HG02571 (cell line): ENCODE data around the gene RRAS2.
"Not testable (repeated sequence)": the region's sequence is repeated elsewhere in the genome, so short reads cannot be mapped to it uniquely, and the experiment has no call there.

Experiments used
- ATAC-seq: cut with Tn5 transposase; IDR thresholded peaks from one replicate; pipeline ENCODE4 v1.9.1; 2021; ENCODE audit warnings: mild to moderate bottlenecking, moderate library complexity; ENCODE audit not compliant: unreplicated experiment

Gene RRAS2

DNA sequence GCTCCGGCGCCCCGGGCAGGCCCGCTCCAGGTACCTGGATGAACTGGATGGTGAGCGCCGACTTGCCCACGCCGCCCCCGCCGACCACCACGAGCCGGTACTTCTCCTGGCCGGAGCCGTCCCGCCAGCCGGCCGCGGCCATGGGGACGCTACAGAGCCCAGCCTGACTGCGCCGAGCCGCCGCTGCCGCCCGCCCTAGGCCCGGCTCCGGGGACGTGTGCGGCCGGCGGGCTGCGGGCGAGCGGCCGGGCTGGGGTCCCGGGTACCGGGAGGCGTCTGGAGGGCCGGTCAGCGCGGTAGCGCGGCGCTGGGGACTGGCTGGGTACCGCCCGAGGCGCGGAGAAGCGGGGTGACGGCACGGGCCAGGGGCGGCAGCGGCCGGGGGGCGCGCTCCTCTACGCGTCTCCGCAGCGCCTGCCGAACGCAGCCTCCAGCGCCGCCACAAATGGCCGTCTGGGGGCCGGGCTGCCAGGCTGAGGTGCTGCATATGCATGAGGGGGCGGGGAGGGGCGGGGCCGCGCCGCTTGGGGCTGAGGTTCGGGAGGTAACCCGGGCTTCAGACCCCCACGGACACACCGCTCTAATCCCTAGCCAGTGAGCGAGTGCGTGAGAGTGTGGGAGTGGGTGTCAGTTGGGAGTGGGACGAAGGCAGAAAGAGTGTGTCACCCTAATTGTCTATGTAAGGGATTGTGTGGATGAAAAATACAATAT lies at the start of gene RRAS2:
Gene RRAS2, minus strand, starts transcription at position 455 of the 711 bp plus-strand sequence. Its CDS starts 313 bp downstream, at position 142.
- ATAC-seq, result peak; percentile 89

DNA sequence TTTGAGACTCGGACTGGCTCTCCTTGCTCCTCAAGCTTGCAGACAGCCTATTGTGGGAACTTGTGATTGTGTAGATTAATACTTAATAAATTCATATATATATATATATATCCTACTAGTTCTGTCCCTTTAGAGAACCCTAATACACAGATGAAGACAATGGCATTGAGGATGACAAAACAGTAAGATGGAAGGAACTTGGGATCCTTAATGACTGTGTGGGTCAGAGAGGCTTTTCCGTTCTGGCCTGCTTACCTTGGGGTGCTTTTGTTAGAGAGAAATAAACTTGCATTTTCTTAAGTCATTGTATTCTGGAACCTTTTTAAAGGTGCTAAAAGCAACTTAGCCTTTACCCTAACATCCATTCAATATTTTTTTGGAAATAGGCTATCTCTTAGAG lies 49.6 kb upstream of the RRAS2 start:
- no peak for ATAC-seq

DNA sequence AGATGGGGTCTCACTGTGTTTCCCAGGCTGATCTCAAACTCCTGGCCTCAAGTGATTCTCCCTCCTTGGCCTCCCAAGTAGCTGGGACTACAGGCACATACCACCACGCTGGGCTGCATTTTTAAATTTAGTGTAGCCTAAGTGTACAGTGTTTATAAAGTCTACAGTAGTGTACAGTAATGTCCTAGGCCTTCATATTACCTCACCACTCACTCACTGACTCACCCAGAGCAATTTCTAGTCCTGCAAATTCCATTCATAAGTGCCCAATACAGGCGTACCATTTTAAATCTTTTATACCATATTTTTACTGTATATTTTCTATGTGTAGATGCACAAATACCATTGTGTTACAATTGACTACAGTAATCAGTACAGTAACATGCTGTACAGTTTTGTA lies 47.1 kb upstream of the RRAS2 start:
- ATAC-seq, result not testable (repeated sequence)

DNA sequence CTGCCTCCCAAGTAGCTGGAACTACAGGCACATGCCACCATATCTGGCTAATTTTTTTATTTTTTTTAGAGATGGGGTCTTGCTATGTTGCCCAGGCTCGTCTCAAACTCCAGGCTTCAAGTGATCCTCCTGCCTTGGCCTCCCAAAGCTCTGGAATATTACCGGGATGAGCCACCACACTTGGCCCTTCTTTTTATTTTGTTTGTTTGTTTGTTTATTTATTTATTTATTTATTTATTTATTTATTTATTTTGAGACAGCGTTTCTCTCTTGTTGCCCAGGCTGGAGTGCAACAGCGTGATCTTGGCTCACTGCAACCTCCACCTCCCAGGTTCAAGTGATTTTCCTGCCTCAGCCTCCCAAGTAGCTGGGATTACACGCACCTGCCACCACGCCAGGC lies 44.5 kb upstream of the RRAS2 start:
- ATAC-seq, result not testable (repeated sequence)

DNA sequence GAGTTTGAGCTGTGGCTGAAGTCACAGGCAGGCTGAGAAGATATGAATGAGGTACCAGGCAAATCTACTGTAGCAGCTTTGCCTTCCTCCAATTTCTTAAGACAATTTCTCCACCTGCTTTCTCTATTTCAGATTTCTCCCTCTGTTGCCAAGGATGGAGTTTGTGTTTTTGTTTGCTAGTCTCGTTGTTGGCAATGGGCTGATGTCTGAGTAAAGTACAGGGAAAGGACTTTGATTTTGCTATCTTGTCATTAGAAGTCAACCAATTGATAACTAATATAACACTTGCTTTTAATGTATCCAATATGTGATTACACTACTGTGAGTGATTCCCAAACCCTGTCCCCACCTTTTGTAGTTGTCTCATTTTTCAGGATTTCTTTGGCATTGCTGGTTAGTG lies 40.1 kb upstream of the RRAS2 start:
- no peak for ATAC-seq

DNA sequence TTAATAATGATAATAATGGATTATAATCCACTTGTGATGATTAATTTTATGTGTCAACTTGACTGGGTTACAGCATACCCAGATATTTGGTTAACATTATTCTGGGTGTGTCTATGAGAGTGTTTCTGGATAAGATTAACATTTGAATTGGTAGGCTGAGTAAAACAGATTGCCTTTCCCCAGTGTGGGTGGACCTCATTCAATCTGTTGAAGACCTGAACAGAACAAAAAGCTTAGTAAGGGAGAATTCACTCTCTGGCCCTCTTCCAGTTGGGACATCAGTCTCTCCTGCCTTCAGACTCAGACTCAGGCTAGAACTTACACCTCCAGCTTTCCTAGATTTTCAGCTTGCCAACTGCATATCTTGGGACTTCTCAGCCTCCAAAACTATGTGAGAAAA lies 37.3 kb upstream of the RRAS2 start:
- ATAC-seq, result no peak

DNA sequence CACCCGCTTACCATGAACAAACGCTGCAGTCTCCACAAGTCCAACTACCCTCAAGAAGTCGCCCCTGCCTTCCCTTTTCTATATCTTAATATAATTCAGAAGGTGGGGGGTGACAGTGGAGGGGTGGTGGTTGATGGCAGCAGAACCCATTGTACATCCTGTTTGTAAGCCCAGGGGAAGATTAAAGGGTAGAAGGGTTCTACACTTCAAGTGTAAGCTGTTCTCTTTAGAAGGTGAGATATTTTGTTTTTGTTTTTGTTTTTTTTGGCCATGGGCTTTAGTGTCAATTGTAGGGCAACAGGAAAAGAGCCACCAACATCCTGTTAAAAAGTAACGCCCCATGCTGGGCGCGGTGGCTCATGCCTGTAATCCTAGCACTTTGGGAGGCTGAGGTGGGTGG lies 34.9 kb upstream of the RRAS2 start:
- no peak for ATAC-seq

DNA sequence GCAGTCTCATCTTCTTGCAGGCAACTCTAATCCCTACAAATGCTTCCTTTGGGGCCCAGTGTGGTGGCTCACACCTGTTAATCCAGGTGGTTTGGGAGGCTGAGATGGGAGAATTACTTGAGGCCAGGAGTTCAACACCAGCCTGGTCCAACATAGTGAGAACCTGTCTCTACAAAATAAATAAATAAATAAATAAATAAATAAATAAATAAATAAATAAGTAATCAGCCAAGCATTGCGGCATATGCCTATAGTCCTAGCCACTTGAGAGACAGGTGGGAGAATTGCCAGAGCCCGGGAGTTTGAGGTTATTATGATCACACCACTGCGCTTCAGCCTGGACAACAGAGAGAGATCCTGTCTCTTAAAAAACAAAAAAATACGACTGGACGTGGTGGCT lies 34.1 kb upstream of the RRAS2 start:
- no peak for ATAC-seq

DNA sequence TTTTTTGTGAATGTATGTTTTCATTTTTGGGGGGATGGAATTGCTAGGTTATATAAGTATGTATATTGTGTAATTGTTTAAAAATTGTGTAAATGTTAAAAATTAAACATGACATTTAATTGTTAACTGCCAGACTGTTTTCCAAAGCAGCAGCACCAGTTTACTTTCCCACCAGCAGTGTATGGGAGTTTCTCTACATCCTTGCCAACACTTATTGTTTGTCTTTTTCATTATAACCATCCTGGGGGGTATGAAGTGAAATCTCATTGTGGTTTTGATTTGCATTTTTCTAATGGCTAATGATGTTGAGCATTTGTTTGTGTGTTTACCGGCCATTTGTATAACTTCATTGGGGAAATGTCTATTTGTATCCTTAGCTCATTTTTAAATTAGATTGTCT lies 31.7 kb upstream of the RRAS2 start:
- no peak for ATAC-seq

DNA sequence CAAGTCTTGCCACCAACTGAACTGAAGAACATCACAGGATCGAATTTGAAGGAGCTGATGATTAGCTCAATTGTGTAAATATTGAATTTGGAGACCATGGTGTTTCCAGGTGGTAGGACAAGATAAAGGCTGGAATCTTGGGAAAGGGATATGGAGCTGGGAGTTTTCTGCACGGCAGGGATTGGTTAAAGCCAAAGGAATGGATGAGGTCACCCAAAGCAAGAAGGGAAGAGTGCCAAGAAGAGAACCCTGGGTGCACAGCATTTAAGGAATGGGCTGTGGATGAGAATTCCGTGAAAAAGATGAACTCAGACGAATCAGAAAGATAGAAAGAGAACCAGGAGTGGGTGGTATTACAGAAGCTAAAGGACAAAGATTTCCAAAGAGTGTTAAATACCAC lies 29.4 kb upstream of the RRAS2 start:
- no peak for ATAC-seq

DNA sequence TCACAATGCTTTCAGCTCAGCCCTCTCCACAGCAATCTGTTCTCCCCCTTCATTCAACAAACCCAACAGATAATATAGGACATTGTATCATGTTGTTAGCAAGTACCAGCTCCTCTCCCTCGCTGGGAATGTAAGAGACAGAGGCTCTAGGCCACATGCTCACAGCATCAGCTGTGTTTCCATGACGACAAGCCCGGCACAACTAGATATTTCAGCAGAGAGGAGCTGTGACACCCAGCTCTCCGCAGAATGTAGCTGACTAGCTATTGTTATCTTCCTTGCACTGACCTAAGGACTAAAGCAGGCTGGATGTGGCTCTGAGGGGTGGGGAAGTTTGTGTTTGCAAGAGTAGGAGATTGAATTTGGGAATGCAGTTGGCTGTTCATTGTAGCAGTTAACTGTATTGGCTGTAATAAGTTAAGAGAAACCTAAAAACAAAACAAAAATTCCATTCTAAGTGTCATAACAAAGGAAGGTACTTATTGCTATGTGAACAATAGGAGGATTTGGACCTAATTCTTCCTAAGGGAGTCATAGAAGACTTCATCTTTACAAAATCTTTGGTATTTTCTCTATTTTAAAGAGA lies 28.0 kb upstream of the RRAS2 start:
- no peak for ATAC-seq

DNA sequence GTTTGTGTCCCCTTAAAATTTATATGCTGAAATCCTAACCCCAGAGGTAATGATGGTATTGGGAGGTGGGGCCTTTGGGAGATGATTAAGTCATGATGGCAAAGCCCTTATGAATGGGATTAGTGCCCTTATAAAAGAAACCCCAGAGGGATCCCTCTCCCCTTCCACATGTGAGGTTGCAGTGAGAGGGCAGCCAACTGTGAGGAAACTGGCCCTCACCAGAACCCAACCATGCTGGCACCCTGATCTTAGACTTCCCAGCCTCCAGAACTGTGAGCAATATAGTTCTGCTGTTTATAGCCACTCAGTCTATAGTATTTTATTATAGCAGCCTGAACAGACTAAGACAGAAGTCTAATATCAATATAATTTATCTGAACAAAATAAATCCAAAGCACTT lies 27.1 kb upstream of the RRAS2 start:
- no peak for ATAC-seq

DNA sequence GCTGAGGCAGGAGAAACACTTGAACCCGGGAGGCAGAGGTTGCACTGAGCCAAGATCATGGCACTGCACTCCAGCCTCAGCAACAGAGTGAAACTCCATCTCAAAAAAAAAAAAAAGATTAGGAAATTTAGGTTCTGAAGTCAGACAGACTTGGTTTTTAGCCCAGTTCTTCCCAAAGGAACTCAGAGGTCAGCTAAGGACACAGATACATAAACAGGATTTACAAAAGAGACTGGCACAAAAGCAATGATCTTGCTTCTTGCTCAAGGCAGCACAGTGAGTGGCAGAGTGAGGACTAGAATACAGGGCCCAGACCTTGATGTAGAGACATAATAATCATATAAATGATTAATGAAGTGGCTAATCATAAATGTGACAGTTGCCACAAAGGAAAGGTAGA lies 25.4 kb upstream of the RRAS2 start:
- no peak for ATAC-seq

DNA sequence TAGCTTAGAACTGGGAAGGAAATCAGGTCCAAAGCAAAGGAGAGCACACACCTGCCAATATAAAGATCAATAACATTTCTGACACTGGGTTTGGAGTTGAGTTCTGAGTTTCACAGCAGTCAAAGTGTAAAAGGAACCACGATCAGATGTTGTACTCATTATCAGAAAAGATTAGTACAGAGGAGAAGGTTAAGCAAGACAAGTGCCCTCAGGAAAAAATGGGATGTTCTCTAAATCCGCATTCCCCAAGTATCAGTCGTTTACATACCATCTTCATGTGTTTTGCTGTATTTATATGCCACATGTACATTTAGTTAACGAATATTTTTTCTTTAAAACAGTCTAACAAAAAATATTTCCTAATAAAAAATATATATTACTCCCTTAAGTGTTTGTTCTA lies 23.0 kb upstream of the RRAS2 start:
- ATAC-seq, result no peak

DNA sequence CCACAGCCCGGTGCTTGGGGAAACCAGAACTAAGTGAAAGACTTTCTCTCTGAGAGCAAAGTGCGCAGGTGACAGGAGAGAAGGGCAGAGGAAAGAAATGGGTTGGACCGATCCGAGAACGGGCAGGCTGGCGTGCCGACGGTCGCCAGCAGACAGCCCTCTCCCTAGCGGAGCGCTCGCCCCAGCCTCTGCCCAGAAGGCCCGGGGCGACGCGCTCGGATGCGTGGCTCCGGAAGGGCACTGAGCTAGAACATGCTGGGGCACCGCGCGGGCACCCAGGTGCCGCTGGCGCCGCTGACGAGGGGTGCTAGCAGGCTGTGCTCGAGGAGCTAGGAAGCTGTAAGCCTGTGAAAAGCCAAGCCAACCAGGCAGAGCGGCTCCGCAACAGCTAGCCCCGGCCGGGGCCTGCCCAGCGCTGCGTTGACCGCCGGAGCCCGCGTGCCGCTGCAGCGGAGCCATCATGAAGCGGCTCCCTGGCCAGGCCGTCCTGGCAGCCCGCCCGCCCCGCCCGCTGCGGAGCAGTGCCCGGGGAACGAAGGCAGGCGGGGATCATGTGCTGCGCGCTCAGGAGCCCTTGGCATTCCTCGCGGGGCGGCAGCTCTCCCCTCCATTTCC lies 22.1 kb upstream of the RRAS2 start:
- ATAC-seq, result peak; percentile 68

DNA sequence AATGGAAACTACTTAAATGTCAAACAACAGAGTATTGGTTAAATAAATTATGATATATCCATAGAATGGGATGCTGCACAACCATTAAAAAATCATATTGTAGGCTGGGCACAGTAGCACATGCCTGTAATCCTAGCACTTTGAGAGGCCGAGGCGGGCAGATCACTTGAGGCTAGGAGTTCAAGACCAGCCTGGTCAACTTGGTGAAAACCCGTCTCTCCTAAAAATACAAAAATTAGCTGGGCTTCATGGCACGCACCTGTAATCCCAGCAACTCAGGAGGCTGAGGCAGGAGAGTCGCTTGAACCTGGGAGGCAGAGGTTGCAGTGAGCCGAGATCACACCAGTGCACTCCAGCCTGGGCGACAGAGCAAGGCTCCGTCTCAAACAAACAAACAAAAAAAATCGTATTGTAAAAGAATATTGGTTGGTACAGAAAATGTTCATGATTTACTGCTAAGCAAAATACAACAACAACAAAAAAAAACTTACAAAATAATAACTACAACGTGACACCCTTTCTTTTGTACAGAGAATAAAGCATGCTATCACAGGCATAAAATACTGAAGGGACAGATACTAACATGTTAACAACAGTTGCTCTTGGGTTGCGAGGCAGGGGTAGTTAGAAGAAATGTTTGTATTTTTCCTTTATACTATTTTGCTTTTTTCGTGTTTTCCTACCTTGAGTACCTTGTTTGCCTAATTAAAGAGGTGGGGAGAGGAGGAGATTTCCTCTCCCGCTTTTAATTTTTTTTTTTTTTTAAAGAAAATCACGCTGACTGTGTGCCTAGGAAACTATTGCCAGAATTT lies 21.3 kb upstream of the RRAS2 start:
- no peak for ATAC-seq

DNA sequence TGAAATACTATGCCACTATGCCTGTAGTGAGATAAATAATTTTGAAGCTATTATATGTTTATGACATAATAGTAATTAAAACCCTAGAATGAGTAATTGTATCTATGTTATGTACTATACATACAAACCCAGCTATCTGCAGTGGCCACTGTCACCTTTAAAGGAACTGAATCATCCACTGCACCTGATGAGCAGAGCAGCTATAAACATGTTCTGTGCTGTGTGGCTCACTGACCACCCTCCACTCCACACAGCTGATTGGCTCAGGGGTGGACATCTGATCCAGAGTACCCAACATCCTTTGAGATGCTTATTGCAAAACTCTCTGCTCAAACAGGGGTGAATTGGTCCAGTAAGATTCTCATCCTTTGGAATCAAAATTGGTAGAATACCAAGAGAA lies 19.2 kb upstream of the RRAS2 start:
- ATAC-seq, result no peak

DNA sequence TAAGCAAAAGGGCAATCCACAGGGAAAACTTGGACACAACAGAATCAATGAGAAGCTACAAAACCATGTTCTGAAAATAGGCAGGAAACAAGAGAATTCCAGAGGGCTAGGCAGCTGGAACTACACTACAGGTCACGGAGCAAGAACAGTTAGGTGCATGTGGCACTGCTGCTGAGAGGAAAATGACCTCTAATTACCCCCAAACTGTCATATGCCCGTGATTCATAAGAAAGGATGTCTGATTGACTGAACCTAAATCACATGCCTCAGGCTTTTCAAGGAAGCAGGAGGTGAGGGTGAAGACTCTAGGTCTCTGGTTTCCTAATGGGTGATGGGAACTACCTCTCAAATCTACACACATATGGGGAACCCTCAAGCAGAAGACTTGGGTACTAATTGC lies 17.9 kb upstream of the RRAS2 start:
- no peak for ATAC-seq

DNA sequence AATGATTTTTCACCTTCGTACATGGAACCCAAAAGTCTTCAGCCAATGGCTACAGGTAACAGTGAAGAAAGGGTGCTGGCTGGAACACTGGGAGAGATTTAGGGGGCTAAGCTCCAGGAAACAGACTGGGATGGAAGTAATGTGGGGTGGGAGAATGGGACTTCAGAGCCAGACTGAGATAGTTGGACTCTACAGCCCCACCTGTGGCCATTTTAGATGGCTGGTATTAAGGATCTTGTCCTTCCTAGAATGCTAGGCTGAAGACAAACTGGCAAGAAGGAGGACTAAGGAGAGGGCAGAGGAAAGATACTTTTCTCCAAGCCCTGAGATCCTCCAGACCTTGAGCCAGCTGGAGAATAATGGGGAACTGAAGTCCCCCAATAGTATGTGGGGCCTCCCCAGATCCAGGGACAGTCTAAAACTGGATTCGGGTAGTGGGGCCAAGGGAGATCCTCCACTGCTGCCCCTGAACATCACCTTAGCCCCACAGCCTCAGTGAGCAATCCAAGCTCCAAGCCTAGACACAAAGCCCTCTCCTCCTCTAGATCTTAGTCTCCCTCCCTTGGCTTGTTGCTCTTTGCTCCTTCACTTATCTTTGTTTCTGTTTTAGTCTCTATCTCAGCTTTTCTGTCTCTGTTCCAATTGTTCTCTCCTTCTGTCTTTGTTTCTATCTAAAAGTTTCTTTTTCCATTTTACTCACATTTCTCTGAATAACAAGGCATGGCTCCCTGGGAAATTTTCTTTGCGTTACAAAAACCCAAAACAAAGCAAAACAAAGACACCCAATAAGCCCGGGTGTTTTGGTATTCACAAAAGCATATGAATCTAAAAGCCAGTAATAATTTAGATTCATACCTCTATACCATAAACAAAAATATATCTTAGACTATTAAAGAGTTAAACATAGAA lies 16.2 kb upstream of the RRAS2 start:
- ATAC-seq, result no peak

DNA sequence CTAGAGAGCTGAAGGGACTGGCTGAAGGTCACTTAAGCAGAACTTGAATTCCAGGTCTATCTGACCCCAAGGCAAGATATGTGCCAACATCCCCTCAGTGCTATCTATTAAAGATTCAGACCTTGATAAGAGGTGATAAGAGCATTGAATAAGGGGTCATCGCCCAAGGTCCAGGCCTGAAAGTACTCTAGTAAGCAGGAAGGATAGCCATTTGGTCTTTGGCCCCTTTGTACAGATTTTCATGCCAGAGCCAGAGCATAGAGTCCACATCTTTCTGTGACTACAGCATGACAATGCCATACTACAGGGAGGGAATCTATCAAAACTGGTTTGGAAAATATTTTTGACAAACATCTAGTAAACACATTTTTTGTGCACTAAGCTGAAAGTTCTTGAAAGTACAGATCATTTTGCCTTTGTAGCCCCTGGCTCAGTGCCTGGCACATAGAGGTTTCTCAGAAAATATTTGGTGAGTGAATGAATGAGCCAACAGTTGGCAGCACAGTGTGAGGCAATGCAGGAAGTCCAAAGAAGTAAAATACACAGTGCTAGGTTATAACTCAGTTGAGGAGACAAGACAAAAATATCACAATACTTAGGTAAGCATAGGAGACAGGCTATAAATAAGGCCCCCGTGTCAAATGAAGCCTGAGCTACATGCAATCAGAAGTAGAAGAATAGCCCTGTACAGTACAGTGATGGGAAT lies 15.1 kb upstream of the RRAS2 start:
- no peak for ATAC-seq
